GM10266 (cell line): ENCODE results near the gene CMTM7.

Experiments
- DNase-seq: peaks from one replicate; pipeline ENCODE4 v3.0.0; 2012; ENCODE audit errors: extremely low spot score
- CTCF ChIP-seq: IDR thresholded peaks from 2 replicates; pipeline ENCODE4 v1.5.1; 2012; ENCODE audit warnings: mild to moderate bottlenecking, low read depth; ENCODE audit not compliant: control insufficient read depth, insufficient read depth; ENCODE audit errors: missing control alignments

Gene CMTM7

GRCh38 chr3:32431481-32431880 lies 39.8 kb downstream of the CMTM7 start:
- no peak for DNase-seq
- no peak for TF ChIP-seq CTCF

GRCh38 chr3:32432045-32432710 lies 40.5 kb downstream of the CMTM7 start:
- no peak for TF ChIP-seq CTCF
- no peak for DNase-seq

GRCh38 chr3:32432711-32433530 lies 41.3 kb downstream of the CMTM7 start:
- peak; percentile 53 for DNase-seq
- no peak for TF ChIP-seq CTCF

- TF ChIP-seq CTCF: no peak
- DNase-seq: no peak
Measured at GRCh38 chr3:32434206-32434605, 42.6 kb downstream of the CMTM7 start.

GRCh38 chr3:32435911-32436815 lies 44.5 kb downstream of the CMTM7 start:
- TF ChIP-seq CTCF: peak; percentile 4
- DNase-seq: no peak

- no peak for DNase-seq
- TF ChIP-seq CTCF: no peak
Measured at GRCh38 chr3:32436816-32437189, 45.1 kb downstream of the CMTM7 start.
